H54 (cell line): ENCODE results near the gene MPDZ.

Source experiments
- DNase-seq: peaks from one replicate; pipeline ENCODE4 v3.0.0; 2011; ENCODE audit warnings: low spot score, mixed read lengths; ENCODE audit not compliant: insufficient read length
- FAIRE-seq: peaks from 3 replicates; lab custom pipeline; 2011; peaks lifted over from hg19 to GRCh38; lab: Jason Lieb, UNC
- POLR2A ChIP-seq: IDR thresholded peaks from 2 replicates; pipeline ENCODE4 v1.6.1; 2011; ENCODE audit warnings: low read depth, mild to moderate bottlenecking, low read length

MPDZ gene

DNA sequence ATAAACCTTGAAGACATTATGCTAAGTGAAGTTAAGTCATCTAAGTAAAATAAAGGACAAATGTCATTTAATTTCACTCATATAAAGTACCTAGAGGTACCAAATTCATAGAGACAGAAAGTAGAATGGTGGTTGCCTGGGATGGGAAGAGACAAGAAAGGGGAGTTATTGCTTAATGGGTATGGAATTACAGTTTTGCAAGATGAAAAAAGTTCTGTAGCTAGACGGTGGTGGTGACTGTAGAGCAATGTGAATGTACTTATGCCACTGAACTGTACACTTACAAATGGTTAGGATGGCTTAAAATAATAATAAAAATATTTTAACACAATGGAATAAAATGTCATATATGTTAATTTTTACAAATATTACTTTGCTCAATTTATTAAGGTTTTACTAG lies 128.0 kb downstream of the MPDZ start:
- DNase-seq (no peak), FAIRE-seq (no peak)
- TF ChIP-seq POLR2A = no peak

DNA sequence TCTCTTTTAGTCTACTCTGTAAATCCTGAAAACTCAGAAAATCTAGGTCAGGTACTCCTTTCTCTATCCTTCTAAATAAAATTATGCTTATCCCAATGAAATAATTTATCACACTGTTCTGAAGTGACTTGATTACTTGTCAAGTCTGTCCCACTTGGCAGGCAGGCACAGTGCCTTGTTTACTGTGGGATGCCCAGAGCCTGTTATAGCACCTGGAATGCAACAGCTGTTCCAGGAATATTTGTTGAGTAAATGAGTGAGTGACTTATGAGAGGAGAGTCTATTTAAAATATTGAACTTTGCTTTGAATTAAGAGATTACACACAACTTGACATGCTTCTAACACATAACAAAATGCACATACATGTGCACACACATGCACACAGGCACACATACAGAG lies 130.0 kb downstream of the MPDZ start:
- TF ChIP-seq POLR2A = no peak
- FAIRE-seq = no peak
- no peak for DNase-seq

DNA sequence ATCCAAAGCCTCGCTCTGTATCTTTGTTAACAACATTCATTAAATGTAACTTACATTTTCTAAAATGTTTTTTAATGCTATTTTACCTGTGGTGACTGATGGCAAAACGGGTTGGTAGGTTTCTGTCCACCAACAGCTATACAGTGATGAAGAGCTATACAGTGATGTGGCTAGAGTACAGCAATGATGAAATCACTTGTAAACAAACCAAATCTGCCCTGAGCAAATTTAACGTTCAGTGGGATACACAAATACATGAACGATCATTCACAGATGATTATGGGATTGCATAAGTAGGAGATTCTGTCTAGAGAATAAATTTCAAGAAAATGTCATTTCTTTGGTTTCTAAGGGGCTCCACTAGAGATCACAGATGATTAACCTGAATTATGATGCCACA lies 132.7 kb downstream of the MPDZ start:
- no peak for TF ChIP-seq POLR2A
- no peak for DNase-seq
- no peak for FAIRE-seq

DNA sequence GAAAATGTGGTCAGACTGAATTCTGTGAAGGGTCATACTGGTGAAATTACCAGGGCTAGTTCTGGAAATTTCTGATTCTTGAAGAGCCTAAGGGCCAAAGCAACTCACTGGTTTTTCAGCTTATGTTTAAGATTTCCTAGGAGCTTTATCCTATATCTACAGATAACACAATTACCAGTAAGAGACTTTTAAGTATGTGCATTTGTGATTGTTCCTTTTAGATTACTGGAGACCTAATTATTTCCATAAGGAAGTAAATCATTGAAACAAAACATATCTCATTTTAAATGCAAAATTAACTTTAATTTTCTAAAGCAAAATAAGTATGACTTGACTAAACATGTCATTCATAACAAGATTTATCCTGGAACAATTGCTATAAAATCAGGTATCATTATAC lies 134.2 kb downstream of the MPDZ start:
- peak; percentile 33 for FAIRE-seq
- no peak for TF ChIP-seq POLR2A
- DNase-seq = no peak

DNA sequence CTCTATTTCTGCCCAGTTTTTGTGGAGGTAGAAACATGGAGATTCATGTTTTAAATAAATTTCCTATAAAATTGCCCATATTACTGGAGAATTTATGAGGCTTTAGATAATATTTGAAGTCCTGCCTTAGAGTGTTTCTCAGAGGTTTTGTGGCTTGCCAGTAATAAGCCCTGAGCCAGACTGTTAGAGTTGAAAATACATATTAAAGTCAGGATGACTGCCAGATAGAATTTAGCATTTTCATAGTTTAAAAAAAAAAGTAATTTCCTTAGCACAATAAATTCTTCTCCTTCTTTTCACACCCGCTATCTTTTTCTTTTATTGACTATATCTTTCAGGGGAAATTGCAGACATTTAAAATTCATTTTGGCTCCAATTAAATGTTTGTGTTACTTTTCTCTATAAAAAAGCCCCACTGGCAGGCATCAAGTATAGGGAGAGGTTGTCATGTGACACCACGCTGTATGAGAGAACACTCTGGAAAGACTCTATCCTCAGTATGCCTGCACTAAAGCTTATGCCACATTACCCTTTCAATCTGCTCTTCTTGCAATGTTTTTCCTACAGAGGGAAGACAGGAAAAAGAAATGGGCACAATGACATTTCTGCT lies 135.2 kb downstream of the MPDZ start:
- no peak for TF ChIP-seq POLR2A
- FAIRE-seq (no peak), DNase-seq (no peak)

DNA sequence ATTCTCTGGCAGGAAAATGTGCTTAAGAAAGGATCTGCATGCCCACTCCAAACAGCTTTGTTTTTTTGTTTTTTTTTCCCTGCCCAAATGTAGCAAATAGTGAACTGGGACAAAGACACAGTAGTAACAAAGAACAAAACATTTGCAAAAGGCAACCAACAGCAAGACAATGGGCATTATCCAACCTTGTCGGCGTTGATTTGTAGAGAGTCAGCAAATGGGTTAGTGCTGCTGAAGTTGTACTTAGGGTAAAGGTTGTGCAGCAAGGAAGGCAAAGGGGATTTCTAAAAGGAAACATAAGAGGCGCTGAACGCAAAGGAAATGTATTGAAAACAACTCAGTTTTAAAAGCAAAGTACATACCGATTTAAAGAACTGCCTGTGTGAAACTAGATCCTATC lies 136.2 kb downstream of the MPDZ start:
- no peak for DNase-seq
- TF ChIP-seq POLR2A = no peak
- FAIRE-seq = no peak

DNA sequence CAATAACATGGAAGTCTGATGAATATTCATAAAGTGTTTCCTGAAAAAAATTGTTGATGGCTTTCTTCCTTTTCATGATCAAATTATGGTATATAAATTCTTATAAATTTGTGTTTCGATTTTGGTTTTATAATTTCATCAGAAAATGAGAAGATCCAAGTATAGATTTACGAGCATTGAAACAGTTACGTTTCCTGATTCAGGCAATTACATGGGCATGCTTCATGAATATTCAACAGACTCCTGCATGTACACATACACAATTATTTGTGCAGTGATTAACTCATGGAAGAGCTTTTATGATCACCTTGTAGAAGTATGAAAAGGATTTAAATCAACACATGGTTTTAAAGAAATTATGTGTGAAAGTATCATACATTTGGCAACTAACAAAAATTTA lies 136.7 kb downstream of the MPDZ start:
- FAIRE-seq (no peak), DNase-seq (no peak)
- no peak for TF ChIP-seq POLR2A

DNA sequence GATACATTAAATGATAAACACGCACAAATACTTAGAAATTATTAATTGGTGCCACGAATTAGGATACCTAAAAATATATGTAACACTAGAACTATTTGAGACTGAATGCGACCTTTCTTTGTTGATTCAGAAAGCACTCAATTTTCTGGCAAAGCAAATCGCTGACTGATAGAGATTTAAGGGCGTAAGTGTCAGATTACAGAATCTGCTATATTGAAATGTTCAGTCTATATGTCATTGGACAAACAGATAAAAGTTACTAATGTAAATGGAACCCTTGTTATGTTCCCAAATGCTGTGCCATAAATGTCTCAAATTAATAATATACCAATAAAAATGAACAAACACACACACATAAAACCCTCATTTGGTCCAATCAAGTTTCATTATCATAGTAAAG lies 137.9 kb downstream of the MPDZ start:
- TF ChIP-seq POLR2A = no peak
- DNase-seq = no peak

DNA sequence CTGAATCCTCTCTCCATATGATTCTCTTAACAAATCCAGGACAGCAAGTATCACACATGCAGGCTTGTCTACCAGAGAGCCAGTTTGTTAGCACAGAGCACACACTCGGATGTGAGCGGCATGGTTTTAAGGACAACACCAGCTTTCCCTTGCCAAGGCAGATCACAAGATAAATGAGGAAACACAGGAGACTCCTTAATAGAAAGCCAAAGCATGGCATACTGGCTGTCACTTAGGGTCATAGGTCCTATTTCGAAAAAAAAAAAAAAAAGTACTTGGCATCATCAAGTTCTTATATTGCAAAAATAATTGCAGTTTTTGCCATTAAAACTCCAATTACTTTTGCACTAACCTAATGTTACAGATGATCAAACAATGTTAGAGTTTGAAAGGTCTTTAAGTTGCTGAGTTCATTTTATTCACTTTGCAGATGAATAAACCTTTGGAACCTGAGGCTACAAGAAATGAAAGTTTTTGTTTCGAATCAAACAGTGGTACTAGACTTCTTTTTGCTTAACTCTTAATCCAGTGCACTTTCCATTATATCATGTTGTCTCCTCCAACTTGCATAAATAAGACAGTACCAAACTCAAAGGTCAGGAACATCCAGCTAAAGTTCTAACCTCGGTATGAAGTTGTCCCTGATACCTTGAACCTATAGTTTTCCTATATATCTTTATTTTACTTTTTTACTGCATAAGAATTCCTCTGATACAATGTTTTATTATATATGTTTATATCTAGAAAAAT lies 138.5 kb downstream of the MPDZ start:
- FAIRE-seq (peak; percentile 52), DNase-seq (no peak)
- TF ChIP-seq POLR2A = no peak

More for the DNA sequence above, 137.9 kb downstream of the MPDZ start:
- no peak for FAIRE-seq

DNA sequence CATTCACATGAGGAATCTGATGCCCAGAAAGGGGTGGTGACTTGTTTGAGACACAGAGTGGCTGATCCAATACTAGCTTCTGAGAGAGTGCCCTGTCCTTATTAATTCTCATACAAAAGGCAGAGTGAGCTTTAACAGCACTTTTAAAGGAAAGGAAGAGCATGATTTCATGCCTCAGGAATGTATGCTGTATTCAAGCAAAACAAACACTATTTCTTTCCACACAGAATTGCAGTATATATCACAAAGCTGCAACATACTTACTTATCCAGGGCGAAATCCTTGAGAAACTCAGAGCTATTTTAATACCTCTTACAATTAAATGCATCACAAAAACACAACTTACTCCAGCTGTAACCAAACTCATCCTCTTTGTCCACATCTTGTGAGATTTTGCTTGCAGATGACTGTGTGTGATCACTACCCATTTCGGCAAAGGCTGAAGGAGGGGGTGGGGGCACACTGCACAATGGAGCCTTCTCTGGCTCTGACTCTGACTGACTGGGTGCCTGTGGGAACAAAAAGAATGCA lies 139.8 kb downstream of the MPDZ start:
- no peak for TF ChIP-seq POLR2A
- DNase-seq (peak; percentile 13), FAIRE-seq (peak; percentile 93)

DNA sequence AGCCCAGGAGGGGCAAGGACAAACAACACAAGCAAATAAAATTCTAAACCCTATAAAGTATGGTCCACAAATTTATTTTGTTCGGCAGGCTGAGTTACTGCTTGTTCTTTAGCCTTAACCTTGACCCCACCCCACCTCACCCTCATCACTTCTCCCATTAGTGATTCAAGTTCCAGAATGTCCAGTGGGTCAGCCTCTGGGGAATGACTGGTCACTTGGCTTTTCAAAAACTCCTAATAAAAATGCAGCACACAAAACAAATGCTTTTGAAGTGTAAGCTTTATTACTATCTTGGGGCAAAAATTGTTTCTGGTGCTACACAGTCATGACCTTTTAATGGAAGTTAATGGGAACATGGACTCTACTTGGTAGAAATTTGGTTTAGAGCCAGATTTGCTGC lies 142.1 kb downstream of the MPDZ start:
- FAIRE-seq (no peak), DNase-seq (no peak)
- TF ChIP-seq POLR2A = no peak

DNA sequence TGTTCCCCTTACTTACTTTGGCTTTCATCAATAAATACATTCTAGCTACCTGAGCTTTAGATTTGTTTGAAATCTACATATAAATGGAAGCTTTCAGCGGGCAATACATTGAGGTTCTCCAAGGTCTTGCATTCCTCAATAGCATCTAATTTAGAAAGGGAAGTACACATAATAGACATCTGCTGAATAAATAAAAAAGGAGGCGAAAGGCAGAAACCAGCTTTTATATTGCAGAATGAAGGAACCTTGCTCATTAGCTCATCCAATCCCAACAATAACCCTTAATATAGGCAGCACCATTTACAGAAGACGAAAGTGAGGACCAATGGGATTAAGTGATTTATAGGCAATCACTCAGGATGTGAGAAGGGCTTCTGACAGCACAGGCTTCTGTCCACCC lies 147.5 kb downstream of the MPDZ start:
- DNase-seq (no peak), FAIRE-seq (no peak)
- no peak for TF ChIP-seq POLR2A

DNA sequence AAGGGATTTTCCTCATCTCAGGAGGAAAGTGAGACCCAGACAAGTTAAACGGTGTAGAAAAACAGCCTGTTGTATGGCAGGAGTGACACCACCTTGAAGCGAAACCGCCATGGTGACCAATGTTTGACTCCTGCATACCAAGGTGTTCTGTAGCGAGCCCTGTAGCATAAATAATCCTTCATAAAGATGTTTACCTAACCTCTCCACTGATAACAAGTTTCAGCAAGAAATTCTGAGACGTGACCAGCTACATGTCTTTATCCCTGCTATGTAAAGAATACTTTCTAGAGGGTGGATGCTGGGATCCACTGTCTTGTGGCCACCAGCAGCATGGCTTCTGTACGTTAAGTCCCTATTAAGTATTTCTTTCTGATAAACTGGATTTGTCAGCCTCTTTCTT lies 148.1 kb downstream of the MPDZ start:
- FAIRE-seq (no peak), DNase-seq (no peak)
- TF ChIP-seq POLR2A = no peak

DNA sequence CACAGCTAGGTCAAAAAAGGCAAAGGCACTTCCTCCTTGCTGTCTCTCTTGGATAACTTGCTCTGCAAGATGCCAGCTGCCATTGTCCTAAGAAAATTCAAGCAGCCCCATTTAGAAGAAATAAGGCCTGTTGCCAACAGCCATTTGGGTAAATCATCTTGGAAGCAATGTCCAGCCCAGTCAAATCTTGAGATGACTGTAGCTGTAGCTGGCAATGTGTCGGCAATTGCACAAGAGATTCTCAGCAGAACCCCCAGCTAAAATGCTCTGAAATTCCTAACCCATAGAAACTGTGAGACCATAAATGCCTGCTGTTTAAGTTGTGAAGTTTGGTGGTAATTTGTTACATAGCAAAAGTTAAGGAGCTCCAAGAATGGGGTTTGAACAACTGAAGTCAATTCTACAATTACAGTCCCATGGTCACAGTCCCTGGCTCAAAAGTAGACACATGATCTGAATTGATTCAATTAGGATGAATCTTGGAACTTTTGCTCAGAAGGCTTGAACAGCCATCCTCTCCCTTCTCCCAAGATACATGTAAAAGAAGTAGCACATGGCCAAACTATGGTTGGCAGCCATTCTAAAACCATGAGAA lies 151.1 kb downstream of the MPDZ start:
- FAIRE-seq (no peak), DNase-seq (no peak)
- TF ChIP-seq POLR2A = no peak
